GM21576 (cell line): ENCODE data around the gene BLOC1S4.

Experiments
- ATAC-seq: cut with Tn5 transposase; IDR thresholded peaks from one replicate; pipeline ENCODE4 v1.9.1; 2021; ENCODE audit warnings: mild to moderate bottlenecking, moderate library complexity; ENCODE audit not compliant: unreplicated experiment

The BLOC1S4 gene

GRCh38 chr4:6760865-6761264 lies 44.9 kb downstream of the BLOC1S4 start:
- no peak for ATAC-seq

- ATAC-seq = no peak
Observed at GRCh38 chr4:6761649-6762615, 46.0 kb downstream of the BLOC1S4 start.

DNA sequence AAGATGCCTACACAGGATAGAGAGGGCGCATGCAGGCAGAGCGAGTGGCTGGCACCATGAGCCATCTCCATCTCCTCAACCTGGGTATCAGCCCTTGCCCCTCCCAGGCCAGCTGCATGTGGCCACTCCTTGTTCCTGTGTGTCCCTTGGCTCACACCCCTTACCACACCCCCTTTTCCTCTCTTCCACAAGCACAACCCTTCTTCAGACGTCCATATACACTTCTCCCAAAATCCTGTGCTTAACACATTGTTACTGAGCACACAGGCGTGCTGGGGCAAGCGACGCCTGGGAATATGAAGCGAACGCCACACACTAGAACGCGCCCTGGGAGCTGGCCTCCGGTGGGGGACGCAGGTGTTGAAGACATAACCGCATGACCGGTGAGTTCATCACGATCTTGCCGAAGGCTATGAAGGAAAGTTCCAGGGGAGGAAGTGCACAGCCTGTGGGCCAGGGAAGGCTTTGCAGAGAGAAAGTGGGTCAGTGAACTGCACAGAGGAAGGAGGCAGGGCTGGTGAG lies 47.4 kb downstream of the BLOC1S4 start:
- no peak for ATAC-seq

DNA sequence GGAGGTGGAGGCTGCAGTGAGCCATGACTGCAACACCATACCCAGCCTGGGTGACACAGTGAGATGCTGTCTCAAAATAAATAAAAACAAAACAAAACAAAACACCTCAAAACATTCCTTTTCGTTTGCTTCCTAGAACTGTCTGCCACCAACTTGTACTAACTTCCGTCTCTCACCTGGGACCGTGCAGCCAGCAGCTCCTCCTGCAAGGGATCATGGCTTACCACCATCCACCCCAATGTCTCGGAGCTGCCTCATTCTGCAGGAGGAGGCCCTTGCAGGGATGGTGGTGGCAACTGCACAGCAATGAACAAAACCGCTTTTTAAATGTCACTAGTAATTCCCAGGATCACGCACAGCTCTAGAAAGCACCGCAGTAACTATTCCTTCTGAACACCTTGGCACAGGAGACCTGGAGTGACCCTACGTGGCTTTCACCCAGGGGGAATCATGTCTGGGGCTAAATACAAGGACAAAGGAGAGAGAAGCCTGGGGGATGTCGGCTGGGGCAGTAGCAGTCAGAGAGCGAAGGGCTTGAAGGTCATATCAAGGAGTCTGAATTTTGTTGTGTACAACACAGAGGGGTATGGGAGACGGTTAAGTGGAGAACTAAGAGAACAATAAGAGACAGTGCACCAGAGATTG lies 49.1 kb downstream of the BLOC1S4 start:
- no peak for ATAC-seq

DNA sequence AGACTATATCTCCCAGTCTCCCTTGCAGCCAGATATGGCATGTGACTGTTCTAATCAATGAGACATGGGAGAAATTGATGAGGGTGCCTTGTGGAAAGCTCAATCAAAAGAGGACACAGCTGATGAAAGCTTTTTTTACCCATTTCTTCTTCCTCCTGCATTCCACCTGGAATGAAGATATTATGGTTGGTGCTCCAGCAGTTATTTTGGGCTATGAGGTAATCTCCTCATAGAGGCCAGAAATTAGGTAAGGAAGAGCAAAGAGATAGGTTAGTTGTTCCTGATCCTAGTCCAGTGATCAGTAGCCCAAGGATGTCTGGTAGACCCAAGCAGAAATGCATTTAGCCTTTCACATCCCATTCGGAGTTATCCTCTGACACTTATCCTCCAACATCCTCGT lies 49.7 kb downstream of the BLOC1S4 start:
- no peak for ATAC-seq
